ENCODE measurements around the gene SPOCK2. TPM values are rescaled to one million over a fixed set of nuclear protein-coding genes. Genes with fewer than 3 reads are reported as not detected.

SPOCK2 gene
- total RNA-seq, 4 donors from 2014 or later: 0.65 to 3.9 (median 3.5) TPM

DNA sequence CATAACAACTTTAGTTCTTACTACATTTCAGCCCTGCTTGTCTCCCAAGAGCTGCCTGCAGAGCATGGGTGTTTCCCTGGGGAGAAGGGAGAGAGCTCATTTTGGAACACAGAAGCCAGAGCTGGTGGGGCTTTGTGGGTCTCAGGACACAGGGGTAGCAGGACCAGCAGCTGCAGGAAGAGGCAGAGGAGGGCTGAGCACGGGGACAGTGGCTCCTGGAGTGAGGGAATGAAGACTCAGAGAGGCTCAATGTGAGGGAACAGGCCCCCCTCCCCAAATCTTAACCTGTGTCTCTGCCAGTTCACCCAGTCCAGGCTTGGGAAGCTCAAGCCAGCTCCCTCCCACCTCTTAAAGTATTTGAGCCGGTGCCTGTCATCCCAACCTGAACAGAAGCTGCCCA lies 74.2 kb downstream of the SPOCK2 start:
- TF ChIP-seq POLR2A (IDR thresholded peaks at IDR 0.05): no peak
- TF ChIP-seq, protein P1, sequence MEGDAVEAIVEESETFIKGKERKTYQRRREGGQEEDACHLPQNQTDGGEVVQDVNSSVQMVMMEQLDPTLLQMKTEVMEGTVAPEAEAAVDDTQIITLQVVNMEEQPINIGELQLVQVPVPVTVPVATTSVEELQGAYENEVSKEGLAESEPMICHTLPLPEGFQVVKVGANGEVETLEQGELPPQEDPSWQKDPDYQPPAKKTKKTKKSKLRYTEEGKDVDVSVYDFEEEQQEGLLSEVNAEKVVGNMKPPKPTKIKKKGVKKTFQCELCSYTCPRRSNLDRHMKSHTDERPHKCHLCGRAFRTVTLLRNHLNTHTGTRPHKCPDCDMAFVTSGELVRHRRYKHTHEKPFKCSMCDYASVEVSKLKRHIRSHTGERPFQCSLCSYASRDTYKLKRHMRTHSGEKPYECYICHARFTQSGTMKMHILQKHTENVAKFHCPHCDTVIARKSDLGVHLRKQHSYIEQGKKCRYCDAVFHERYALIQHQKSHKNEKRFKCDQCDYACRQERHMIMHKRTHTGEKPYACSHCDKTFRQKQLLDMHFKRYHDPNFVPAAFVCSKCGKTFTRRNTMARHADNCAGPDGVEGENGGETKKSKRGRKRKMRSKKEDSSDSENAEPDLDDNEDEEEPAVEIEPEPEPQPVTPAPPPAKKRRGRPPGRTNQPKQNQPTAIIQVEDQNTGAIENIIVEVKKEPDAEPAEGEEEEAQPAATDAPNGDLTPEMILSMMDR (IDR thresholded peaks at IDR 0.05): no peak
- H3K4me3 ChIP-seq (ENCODE audit: low read depth, poor library complexity, severe bottlenecking): no peak overlapping the region
- intact Hi-C loops (cut with DNase I; ENCODE audit: low total_unique reads): no loop called here
- DNase-seq (ENCODE audit: low spot score in 2 of 2): no peak
- 59 to 79% methylated on average over 2 of the region's 2 CpGs for WGBS, 2 donors

- WGBS, 2 donors: 81 to 84% methylated on average over 13 of the region's 13 CpGs
- no peak overlapping the region for H3K4me3 ChIP-seq (ENCODE audit: low read depth, poor library complexity, severe bottlenecking)
- no peak for TF ChIP-seq POLR2A (IDR thresholded peaks at IDR 0.05)
- TF ChIP-seq, protein P1 (IDR thresholded peaks at IDR 0.05): no peak
- DNase-seq (ENCODE audit: low spot score in 2 of 2): no peak
- intact Hi-C loops (cut with DNase I; ENCODE audit: low total_unique reads): no loop called here
These were observed 75.0 kb downstream of the SPOCK2 start for GRCh38 chr10:72013202-72013945.

GRCh38 chr10:72012796-72013195 lies 75.6 kb downstream of the SPOCK2 start:
- H3K4me3 ChIP-seq (ENCODE audit: low read depth, poor library complexity, severe bottlenecking): no peak overlapping the region
- intact Hi-C loops (cut with DNase I; ENCODE audit: low total_unique reads): no loop called here
- 76 to 88% methylated on average over 7 of the region's 7 CpGs for WGBS, 2 donors
- no peak for DNase-seq (ENCODE audit: low spot score in 2 of 2)
- no peak for TF ChIP-seq POLR2A (IDR thresholded peaks at IDR 0.05)

DNA sequence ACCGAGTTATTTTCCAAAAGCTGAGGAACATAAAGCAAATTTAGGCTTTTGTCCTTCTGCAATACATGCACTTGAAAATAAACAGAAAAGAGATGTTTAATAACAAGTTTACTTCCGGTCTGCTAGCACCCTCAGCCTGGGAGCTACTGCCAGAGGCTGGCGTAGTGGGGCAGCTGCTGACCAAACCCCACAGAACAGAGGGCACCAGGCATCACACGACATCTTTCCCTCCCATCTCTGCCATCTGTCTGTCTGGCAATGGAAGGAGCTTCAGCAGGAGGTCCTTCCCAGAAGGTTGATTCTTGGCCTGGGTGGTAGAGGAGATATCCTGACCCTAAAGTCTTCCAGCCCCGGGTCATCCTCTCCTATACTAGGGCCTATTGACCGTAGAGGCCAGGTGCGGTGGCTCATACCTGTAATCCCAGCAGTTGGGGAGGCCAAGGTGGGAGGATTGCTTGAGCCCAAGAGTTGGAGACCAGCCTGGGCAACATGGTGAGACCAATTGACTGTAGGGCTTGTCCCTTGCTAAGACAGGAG lies 76.3 kb downstream of the SPOCK2 start:
- intact Hi-C loops (cut with DNase I; ENCODE audit: low total_unique reads): no loop called here
- no peak for DNase-seq (ENCODE audit: low spot score in 2 of 2)
- TF ChIP-seq, protein P1 (IDR thresholded peaks at IDR 0.05): no peak
- TF ChIP-seq POLR2A (IDR thresholded peaks at IDR 0.05): no peak
- no peak overlapping the region for H3K4me3 ChIP-seq (ENCODE audit: low read depth, poor library complexity, severe bottlenecking)
- WGBS, 2 donors: 86 to 94% methylated on average over 7 of the region's 7 CpGs

DNA sequence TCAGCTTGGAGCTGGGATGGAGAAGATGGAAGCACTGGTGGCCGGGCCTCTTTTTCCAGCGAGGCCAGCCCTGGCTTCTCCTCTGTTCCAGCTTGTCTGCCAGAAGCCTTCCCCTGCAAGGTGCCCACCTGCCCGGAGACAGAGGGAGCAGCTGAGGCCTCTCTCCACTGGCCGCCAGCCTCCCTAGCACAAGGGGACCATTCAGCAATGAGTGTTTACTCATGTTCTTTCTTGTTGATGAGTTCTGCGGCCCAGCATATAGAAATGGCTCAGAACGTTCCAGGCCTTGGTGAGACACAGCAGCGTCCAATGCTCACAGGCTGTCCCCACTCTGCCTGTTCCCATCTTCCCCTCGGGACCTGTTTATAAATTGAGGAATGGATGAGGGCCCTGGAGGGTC lies 76.9 kb downstream of the SPOCK2 start:
- intact Hi-C loops (cut with DNase I; ENCODE audit: low total_unique reads): no loop called here
- no peak overlapping the region for H3K4me3 ChIP-seq (ENCODE audit: low read depth, poor library complexity, severe bottlenecking)
- 86 to 89% methylated on average over 8 of the region's 8 CpGs for WGBS, 2 donors
- TF ChIP-seq POLR2A (IDR thresholded peaks at IDR 0.05): no peak
- TF ChIP-seq, protein P1 (IDR thresholded peaks at IDR 0.05): no peak
- DNase-seq (ENCODE audit: low spot score in 2 of 2): no peak

- TF ChIP-seq, protein P1 (IDR thresholded peaks at IDR 0.05): no peak
- TF ChIP-seq POLR2A (IDR thresholded peaks at IDR 0.05): no peak
- intact Hi-C loops (cut with DNase I; ENCODE audit: low total_unique reads): no loop called here
- WGBS, 2 donors: 78 to 93% methylated on average over 9 of the region's 9 CpGs
- no peak for DNase-seq (ENCODE audit: low spot score in 2 of 2)
- no peak overlapping the region for H3K4me3 ChIP-seq (ENCODE audit: low read depth, poor library complexity, severe bottlenecking)
These were observed 77.3 kb downstream of the SPOCK2 start for GRCh38 chr10:72011016-72011415.

Data from lower leg skin (tissue), 4 donors.